Stimulated activated naive CD8-positive, alpha-beta T cell treated with anti-CD3 and anti-CD28 coated beads, Interleukin-15, amount 100 ng/mL, for 72 hours (primary cell): ENCODE results near the gene BRPF3.

Source experiments
- ATAC-seq: fragments of 150-1000 bp; cut with Tn5 transposase; 2 replicates; pipeline ENCODE4 v1.10.0; 2021; ENCODE audit warnings: mild to moderate bottlenecking, moderate library complexity
- DNase-seq, 2 donors: peaks; one replicate each; pipeline ENCODE4 v3.0.0; 2021 to 2022
- H3K27ac Mint-ChIP-seq, 2 donors: one replicate each; pipeline ENCODE4 v1.8.0; 2022; ENCODE audit warnings: mild to moderate bottlenecking in 2 of 2, mixed read lengths in 2 of 2, moderate library complexity in 2 of 2
- H3K27me3 Mint-ChIP-seq: one replicate; pipeline ENCODE4 v1.8.0; 2022; ENCODE audit warnings: mixed read lengths
- H3K4me1 Mint-ChIP-seq: one replicate; pipeline ENCODE4 v1.8.0; 2022; ENCODE audit warnings: mild to moderate bottlenecking, mixed read lengths
- H3K4me3 Mint-ChIP-seq, 2 donors: one replicate each; pipeline ENCODE4 v1.8.0; 2022; ENCODE audit warnings: mild to moderate bottlenecking in 2 of 2, mixed read lengths in 2 of 2, moderate library complexity in 1 of 2
- H3K9me3 Mint-ChIP-seq, 2 donors: one replicate each; pipeline ENCODE4 v1.8.0; 2022; ENCODE audit warnings: mixed read lengths in 2 of 2

Gene BRPF3

GRCh38 chr6:36267731-36268477, 71.4 kb downstream of the BRPF3 start:
- H3K4me3 Mint-ChIP-seq, result no peak overlapping the region
- no peaks in the 10 kb centered on the region for H3K4me1 Mint-ChIP-seq
- no peak for DNase-seq
- H3K27me3 Mint-ChIP-seq, result peaks cover 8% of the 10 kb centered on the region
- H3K9me3 Mint-ChIP-seq, result no peaks in the 10 kb centered on the region
- ATAC-seq, result no peak
- peak overlapping the region in 1 of 2 donors; percentile 1 for H3K27ac Mint-ChIP-seq

GRCh38 chr6:36268478-36269275, 72.1 kb downstream of the BRPF3 start:
- H3K9me3 Mint-ChIP-seq, result no peaks in the 10 kb centered on the region
- H3K27me3 Mint-ChIP-seq, result peaks cover 5% of the 10 kb centered on the region
- ATAC-seq (no peak), DNase-seq (no peak)
- no peak overlapping the region for H3K27ac Mint-ChIP-seq
- no peaks in the 10 kb centered on the region for H3K4me1 Mint-ChIP-seq
- no peak overlapping the region for H3K4me3 Mint-ChIP-seq

GRCh38 chr6:36269834-36270705, 73.5 kb downstream of the BRPF3 start, which contains the start of gene PNPLA1:
TSS of gene PNPLA1 (plus strand) at chr6:36270060. CDS start at chr6:36270460, 400 bp downstream.
- Mint-ChIP-seq H3K27ac (no peak within 1 kb of the TSS), H3K27me3 (no peaks in the 10 kb centered on the region), H3K4me1 (no peaks in the 10 kb centered on the region), H3K9me3 (no peaks in the 10 kb centered on the region), H3K4me3 (no peak within 1 kb of the TSS)
- no peak for DNase-seq
- ATAC-seq, result no peak

- no peak for DNase-seq
Observed at GRCh38 chr6:36272234-36272633, 75.7 kb downstream of the BRPF3 start.

GRCh38 chr6:36273067-36273466, 76.5 kb downstream of the BRPF3 start:
- DNase-seq (no peak), ATAC-seq (no peak)
- Mint-ChIP-seq H3K4me1 (no peaks in the 10 kb centered on the region), H3K27ac (no peak overlapping the region), H3K4me3 (no peak overlapping the region), H3K27me3 (peaks cover 2% of the 10 kb centered on the region), H3K9me3 (no peaks in the 10 kb centered on the region)

More at GRCh38 chr6:36272234-36272633, 75.7 kb downstream of the BRPF3 start:
- no peaks in the 10 kb centered on the region for H3K4me1 Mint-ChIP-seq
- ATAC-seq, result no peak
- no peaks in the 10 kb centered on the region for H3K9me3 Mint-ChIP-seq
- no peaks in the 10 kb centered on the region for H3K27me3 Mint-ChIP-seq
- no peak overlapping the region for H3K4me3 Mint-ChIP-seq
- no peak overlapping the region for H3K27ac Mint-ChIP-seq

- Mint-ChIP-seq H3K4me3 (no peak overlapping the region), H3K27me3 (peaks cover 11% of the 10 kb centered on the region), H3K27ac (no peak overlapping the region)
Observed at GRCh38 chr6:36273802-36274514, 77.4 kb downstream of the BRPF3 start.

GRCh38 chr6:36276581-36277536, 80.3 kb downstream of the BRPF3 start:
- H3K4me1 Mint-ChIP-seq, result no peaks in the 10 kb centered on the region
- no peak for ATAC-seq

More at GRCh38 chr6:36273802-36274514, 77.4 kb downstream of the BRPF3 start:
- DNase-seq (no peak), ATAC-seq (no peak)
- no peaks in the 10 kb centered on the region for H3K9me3 Mint-ChIP-seq
- no peaks in the 10 kb centered on the region for H3K4me1 Mint-ChIP-seq

GRCh38 chr6:36277946-36278470, 81.5 kb downstream of the BRPF3 start:
- DNase-seq (no peak), ATAC-seq (no peak)
- H3K4me3 Mint-ChIP-seq, result no peak overlapping the region
- no peaks in the 10 kb centered on the region for H3K4me1 Mint-ChIP-seq
- H3K27me3 Mint-ChIP-seq, result peaks cover 36% of the 10 kb centered on the region
- no peaks in the 10 kb centered on the region for H3K9me3 Mint-ChIP-seq
- no peak overlapping the region for H3K27ac Mint-ChIP-seq

More at GRCh38 chr6:36276581-36277536, 80.3 kb downstream of the BRPF3 start:
- Mint-ChIP-seq H3K4me3 (no peak overlapping the region), H3K27me3 (peaks cover 30% of the 10 kb centered on the region), H3K27ac (no peak overlapping the region), H3K9me3 (no peaks in the 10 kb centered on the region)
- DNase-seq, result no peak

- no peak overlapping the region for H3K4me3 Mint-ChIP-seq
- no peak for DNase-seq
- H3K4me1 Mint-ChIP-seq, result no peaks in the 10 kb centered on the region
- H3K27ac Mint-ChIP-seq, result no peak overlapping the region
- no peaks in the 10 kb centered on the region for H3K9me3 Mint-ChIP-seq
- no peak for ATAC-seq
- H3K27me3 Mint-ChIP-seq, result peaks cover 60% of the 10 kb centered on the region
Observed at GRCh38 chr6:36280467-36280866, 83.9 kb downstream of the BRPF3 start.

GRCh38 chr6:36280983-36281382, 84.4 kb downstream of the BRPF3 start:
- Mint-ChIP-seq H3K4me1 (no peaks in the 10 kb centered on the region), H3K27ac (no peak overlapping the region), H3K4me3 (no peak overlapping the region), H3K9me3 (no peaks in the 10 kb centered on the region), H3K27me3 (peaks cover 66% of the 10 kb centered on the region)
- ATAC-seq, result no peak
- DNase-seq, result no peak
